MM.1S (cell line): ENCODE results near the gene ATPAF1.

Source experiments
- DNase-seq: peaks from one replicate; pipeline ENCODE4 v3.0.0-alpha.2; 2015
- H2AFZ ChIP-seq: fragments of 300-600 bp; sonication (generic); 2 replicates; pipeline ENCODE4 v1.6.0; 2016; ENCODE audit warnings: antibody characterized with exemption, low read length
- H3F3A ChIP-seq: fragments of 300-600 bp; sonication (generic); 2 replicates; pipeline ENCODE4 v1.6.1; 2016; ENCODE audit warnings: mild to moderate bottlenecking, antibody characterized with exemption, low read length, moderate library complexity, mixed read lengths; ENCODE audit not compliant: insufficient read depth
- H3K27ac ChIP-seq: fragments of 300-600 bp; sonication (generic); 2 replicates; pipeline ENCODE4 v1.5.1; 2016; ENCODE audit warnings: mild to moderate bottlenecking, low read length
- H3K27me3 ChIP-seq: fragments of 300-600 bp; sonication (generic); replicated peaks from 2 replicates; pipeline ENCODE4 v1.6.0; 2016; ENCODE audit warnings: low read length; ENCODE audit not compliant: insufficient read depth
- H3K36me3 ChIP-seq: fragments of 300-600 bp; sonication (generic); replicated peaks from 2 replicates; pipeline ENCODE4 v1.6.1; 2016; ENCODE audit warnings: mild to moderate bottlenecking, low read length, mixed read lengths; ENCODE audit not compliant: insufficient read depth
- H3K4me1 ChIP-seq: fragments of 300-600 bp; sonication (generic); 2 replicates; pipeline ENCODE4 v1.6.1; 2016; ENCODE audit warnings: low read length, mixed read lengths
- H3K4me2 ChIP-seq: fragments of 300-600 bp; sonication (generic); 2 replicates; pipeline ENCODE4 v1.6.0; 2016; ENCODE audit warnings: low read depth, low read length
- H3K4me3 ChIP-seq: fragments of 300-600 bp; sonication (generic); 2 replicates; pipeline ENCODE4 v1.5.1; 2016; ENCODE audit warnings: low read length, mixed read lengths
- H3K79me2 ChIP-seq: fragments of 300-600 bp; sonication (generic); 2 replicates; pipeline ENCODE4 v1.6.1; 2016; ENCODE audit warnings: mixed run types, low read length, mixed read lengths
- H3K9ac ChIP-seq: fragments of 300-600 bp; sonication (generic); 2 replicates; pipeline ENCODE4 v1.6.1; 2016; ENCODE audit warnings: low read length, mixed read lengths
- H3K9me2 ChIP-seq: fragments of 300-600 bp; sonication (generic); replicated peaks from 2 replicates; pipeline ENCODE4 v1.6.1; 2016; ENCODE audit warnings: mild to moderate bottlenecking, low read length, mixed read lengths; ENCODE audit not compliant: insufficient read depth
- H3K9me3 ChIP-seq: fragments of 300-600 bp; sonication (generic); replicated peaks from 2 replicates; pipeline ENCODE4 v1.6.1; 2016; ENCODE audit warnings: mild to moderate bottlenecking, low read length, mixed read lengths; ENCODE audit not compliant: insufficient read depth
- H4K20me1 ChIP-seq: fragments of 300-600 bp; sonication (generic); 2 replicates; pipeline ENCODE4 v1.6.1; 2016; ENCODE audit warnings: mild to moderate bottlenecking, low read length, moderate library complexity, mixed read lengths; ENCODE audit not compliant: insufficient read depth
- EZH2 ChIP-seq: fragments of 300-600 bp; sonication (generic); optimal IDR thresholded peaks from 2 replicates; pipeline ENCODE3; 2017; ENCODE audit warnings: low read depth, mild to moderate bottlenecking, antibody characterized with exemption, low read length, mixed read lengths
- EZH2phosphoT487 ChIP-seq: fragments of 300-600 bp; sonication (generic); IDR thresholded peaks from 2 replicates; pipeline ENCODE4 v1.6.1; 2018; ENCODE audit warnings: antibody characterized with exemption, low read length
- TF ChIP-seq, protein P1 (sequence below): fragments of 300-600 bp; sonication (generic); IDR thresholded peaks from 2 replicates; pipeline ENCODE4 v1.5.1; 2016; ENCODE audit warnings: antibody characterized with exemption, low read length, mixed read lengths

Gene ATPAF1

DNA sequence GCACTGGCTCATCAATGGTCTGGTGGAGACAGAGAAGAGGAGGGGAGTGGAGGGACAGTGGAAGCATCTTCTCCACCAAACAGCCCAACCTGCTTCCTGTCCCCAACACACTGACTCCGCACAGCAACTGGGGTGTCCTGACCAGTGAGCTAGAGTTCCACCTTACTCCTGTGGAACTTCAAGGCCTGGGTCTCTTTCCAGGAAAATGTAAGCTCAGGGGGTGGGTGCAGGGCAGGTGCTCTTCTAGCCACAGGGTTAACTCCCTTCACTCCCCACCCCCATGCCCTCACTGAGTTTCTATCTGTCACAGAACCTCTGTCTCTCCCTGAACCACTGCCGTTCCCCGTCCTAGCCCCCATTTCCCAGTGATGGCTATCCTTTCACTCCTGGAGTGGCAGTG lies 52.4 kb downstream of the ATPAF1 start:
- Histone ChIP-seq H3K9ac (peak overlapping the region; percentile 75; the same call in 1 of the 2 replicates), H3K4me1 (peaks cover 34% of the 10 kb centered on the region), H3K79me2 (peaks cover 10% of the 10 kb centered on the region), H3K9me2 (no peaks in the 10 kb centered on the region), H3K4me2 (peak overlapping the region; percentile 98), H2AFZ (peak overlapping the region; percentile 93), H3K27me3 (no peaks in the 10 kb centered on the region), H3K9me3 (no peaks in the 10 kb centered on the region), H3K4me3 (peak overlapping the region; percentile 86), H3F3A (peaks cover 3% of the 10 kb centered on the region; the same call in 1 of the 2 replicates), H3K36me3 (no peaks in the 10 kb centered on the region), H4K20me1 (no peaks in the 10 kb centered on the region), H3K27ac (peak overlapping the region; percentile 54; the same call in 1 of the 2 replicates)
- no peak for DNase-seq
- no peak for TF ChIP-seq EZH2
- TF ChIP-seq, protein P1, sequence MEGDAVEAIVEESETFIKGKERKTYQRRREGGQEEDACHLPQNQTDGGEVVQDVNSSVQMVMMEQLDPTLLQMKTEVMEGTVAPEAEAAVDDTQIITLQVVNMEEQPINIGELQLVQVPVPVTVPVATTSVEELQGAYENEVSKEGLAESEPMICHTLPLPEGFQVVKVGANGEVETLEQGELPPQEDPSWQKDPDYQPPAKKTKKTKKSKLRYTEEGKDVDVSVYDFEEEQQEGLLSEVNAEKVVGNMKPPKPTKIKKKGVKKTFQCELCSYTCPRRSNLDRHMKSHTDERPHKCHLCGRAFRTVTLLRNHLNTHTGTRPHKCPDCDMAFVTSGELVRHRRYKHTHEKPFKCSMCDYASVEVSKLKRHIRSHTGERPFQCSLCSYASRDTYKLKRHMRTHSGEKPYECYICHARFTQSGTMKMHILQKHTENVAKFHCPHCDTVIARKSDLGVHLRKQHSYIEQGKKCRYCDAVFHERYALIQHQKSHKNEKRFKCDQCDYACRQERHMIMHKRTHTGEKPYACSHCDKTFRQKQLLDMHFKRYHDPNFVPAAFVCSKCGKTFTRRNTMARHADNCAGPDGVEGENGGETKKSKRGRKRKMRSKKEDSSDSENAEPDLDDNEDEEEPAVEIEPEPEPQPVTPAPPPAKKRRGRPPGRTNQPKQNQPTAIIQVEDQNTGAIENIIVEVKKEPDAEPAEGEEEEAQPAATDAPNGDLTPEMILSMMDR = no peak
- TF ChIP-seq EZH2phosphoT487 = no peak

GRCh38 chr1:46615088-46615487 lies 53.1 kb downstream of the ATPAF1 start:
- Histone ChIP-seq H3K4me2 (peak overlapping the region; percentile 98), H3K4me1 (peaks cover 34% of the 10 kb centered on the region), H3K4me3 (no peak overlapping the region)

GRCh38 chr1:46614604-46614984 lies 53.6 kb downstream of the ATPAF1 start:
- no peak overlapping the region for H3K4me2 ChIP-seq
- no peaks in the 10 kb centered on the region for H3K36me3 ChIP-seq
- peaks cover 31% of the 10 kb centered on the region for H3K4me1 ChIP-seq
- no peak overlapping the region for H3K9ac ChIP-seq
- no peak overlapping the region for H2AFZ ChIP-seq
- no peaks in the 10 kb centered on the region for H3K9me3 ChIP-seq
- no peak overlapping the region for H3K4me3 ChIP-seq
- no peak overlapping the region for H3K27ac ChIP-seq
- no peaks in the 10 kb centered on the region for H3K27me3 ChIP-seq
- peaks cover 3% of the 10 kb centered on the region; the same call in 1 of the 2 replicates for H3F3A ChIP-seq
- no peaks in the 10 kb centered on the region for H3K9me2 ChIP-seq
- peaks cover 10% of the 10 kb centered on the region for H3K79me2 ChIP-seq
- H4K20me1 ChIP-seq = no peaks in the 10 kb centered on the region
- TF ChIP-seq EZH2phosphoT487 (no peak), EZH2 (no peak)
- TF ChIP-seq, protein P1 = no peak
- no peak for DNase-seq

More at GRCh38 chr1:46615088-46615487, 53.1 kb downstream of the ATPAF1 start:
- H3K79me2 ChIP-seq = peaks cover 10% of the 10 kb centered on the region
- no peaks in the 10 kb centered on the region for H3K9me3 ChIP-seq
- no peaks in the 10 kb centered on the region for H3K9me2 ChIP-seq
- TF ChIP-seq, protein P1 = no peak
- TF ChIP-seq EZH2 = no peak
- H3K27me3 ChIP-seq = no peaks in the 10 kb centered on the region
- peaks cover 3% of the 10 kb centered on the region; the same call in 1 of the 2 replicates for H3F3A ChIP-seq
- H4K20me1 ChIP-seq = no peaks in the 10 kb centered on the region
- H3K36me3 ChIP-seq = no peaks in the 10 kb centered on the region
- H3K27ac ChIP-seq = no peak overlapping the region
- H2AFZ ChIP-seq = no peak overlapping the region
- no peak overlapping the region for H3K9ac ChIP-seq
- no peak for DNase-seq
